Skeletal muscle satellite cell (primary cell): ENCODE results near the gene ATP5F1D.

Experiments used
- H3K27me3 ChIP-seq: 2 replicates; pipeline ENCODE4 v1.7.0; 2013; ENCODE audit warnings: low read length; ENCODE audit not compliant: control insufficient read depth, insufficient read depth
- H3K36me3 ChIP-seq: 2 replicates; pipeline ENCODE4 v1.7.0; 2013; ENCODE audit warnings: mild to moderate bottlenecking, control low read depth, low read length; ENCODE audit not compliant: insufficient read depth
- H3K4me1 ChIP-seq: 2 replicates; pipeline ENCODE4 v1.7.0; 2013; ENCODE audit warnings: low read length; ENCODE audit not compliant: control insufficient read depth, insufficient read depth
- H3K4me2 ChIP-seq: 2 replicates; pipeline ENCODE4 v1.7.0; 2013; ENCODE audit warnings: mild to moderate bottlenecking, low read length
- H3K4me3 ChIP-seq: 2 replicates; pipeline ENCODE4 v1.7.0; 2013; ENCODE audit warnings: low read length
- H3K9ac ChIP-seq: 2 replicates; pipeline ENCODE4 v1.7.0; 2013; ENCODE audit warnings: mild to moderate bottlenecking, low read depth, low read length, moderate library complexity
- H3K9me3 ChIP-seq: replicated peaks from 2 replicates; pipeline ENCODE4 v1.7.0; 2013; ENCODE audit warnings: mild to moderate bottlenecking, control low read depth, low read length

The ATP5F1D gene

DNA sequence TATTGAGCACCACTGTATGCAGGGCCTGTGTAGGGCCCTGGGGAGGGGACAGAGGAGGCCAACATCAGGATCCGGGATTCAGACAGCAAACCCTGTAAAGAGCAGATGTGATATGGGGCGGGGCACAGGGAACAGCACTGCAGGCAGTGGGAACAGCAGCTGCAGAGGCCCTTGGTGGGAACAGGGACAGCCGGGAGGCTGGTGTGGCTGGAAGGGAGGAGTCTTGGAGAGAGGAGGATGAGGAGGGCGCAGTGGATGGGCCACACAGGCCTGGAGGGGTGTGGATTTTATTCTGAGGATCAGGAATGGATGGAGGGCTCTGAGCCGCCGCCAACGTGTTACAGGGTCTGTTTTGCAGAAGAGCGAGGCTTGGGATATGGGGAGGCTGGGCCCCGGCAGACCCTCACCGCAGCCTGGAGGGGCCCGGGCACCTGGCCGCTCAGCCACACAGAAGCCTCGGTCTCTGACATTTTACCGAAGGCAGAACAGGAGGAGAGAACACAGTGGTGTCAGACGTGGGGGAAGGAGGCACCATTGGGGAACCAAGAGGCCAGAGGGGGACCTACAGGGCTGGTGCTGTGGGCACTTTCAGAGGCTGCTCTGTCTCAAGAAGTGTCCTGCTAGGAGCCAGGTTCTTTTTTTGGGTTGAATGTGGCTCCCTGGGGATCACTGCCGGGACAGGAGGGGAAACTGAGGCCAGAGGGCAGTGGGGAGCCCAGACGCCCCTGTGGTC, 51.0 kb downstream of the ATP5F1D start:
- Histone ChIP-seq H3K4me1 (no peaks in the 10 kb centered on the region), H3K4me3 (no peak overlapping the region), H3K9me3 (no peaks in the 10 kb centered on the region), H3K36me3 (no peaks in the 10 kb centered on the region), H3K4me2 (no peak overlapping the region), H3K27me3 (peaks cover 56% of the 10 kb centered on the region), H3K9ac (no peak overlapping the region)

DNA sequence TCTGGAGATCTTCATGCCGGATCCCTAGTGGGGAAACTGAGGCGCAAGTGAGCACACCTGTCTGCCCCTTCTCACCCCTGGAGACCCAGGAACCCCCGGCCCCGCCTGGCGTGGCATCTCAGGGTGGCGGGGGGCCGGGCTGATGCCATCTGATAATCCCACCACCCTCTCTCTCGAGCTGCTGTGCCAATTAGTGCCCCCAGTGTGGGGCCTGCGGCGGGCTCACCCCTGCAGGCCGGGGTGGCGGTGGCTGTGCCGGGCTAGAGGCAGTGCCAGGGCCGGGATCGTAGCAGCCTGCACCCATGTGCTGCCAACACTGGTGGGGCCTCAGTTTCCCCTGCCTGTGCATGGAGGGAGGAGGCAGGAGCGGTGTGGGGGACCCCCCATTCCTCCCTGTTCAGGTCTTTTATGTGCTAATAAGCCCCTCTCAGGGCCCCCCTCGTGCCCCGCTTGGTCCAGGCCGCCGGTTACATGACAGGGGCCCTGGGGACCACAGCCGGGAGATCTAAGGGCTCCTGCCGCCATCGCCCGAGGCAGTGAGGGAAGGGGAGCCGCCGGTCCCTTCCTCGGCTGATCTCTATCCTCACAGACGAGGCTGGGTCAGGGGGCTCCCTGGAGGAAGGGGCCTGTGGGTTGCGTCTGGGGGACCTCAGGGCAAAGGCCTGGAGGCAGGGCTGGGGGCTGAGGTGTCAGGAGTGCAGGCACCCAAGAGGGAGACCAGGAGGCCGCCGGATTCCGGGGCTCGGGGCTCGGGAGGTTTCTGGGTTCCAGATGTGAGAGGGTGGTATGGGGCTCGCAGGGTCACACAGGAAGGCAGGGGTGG, 52.4 kb downstream of the ATP5F1D start:
- Histone ChIP-seq H3K27me3 (peaks cover 46% of the 10 kb centered on the region), H3K9ac (no peak overlapping the region), H3K4me1 (no peaks in the 10 kb centered on the region), H3K9me3 (no peaks in the 10 kb centered on the region), H3K4me3 (no peak overlapping the region), H3K4me2 (no peak overlapping the region), H3K36me3 (no peaks in the 10 kb centered on the region)
